GM23338 (cell line): ENCODE measurements around the gene HMCN2.

Source experiments
- CREB1 ChIP-seq: fragments of 250-450 bp; sonication (Bioruptor Pico); IDR thresholded peaks from 2 replicates; pipeline ENCODE4 v1.5.0; 2020; ENCODE audit warnings: low read depth, mild to moderate bottlenecking, moderate library complexity
- EZH2 ChIP-seq: fragments of 200-600 bp; sonication (generic); IDR thresholded peaks from one replicate; pipeline ENCODE4 v1.8.0; 2017; ENCODE audit warnings: antibody characterized with exemption, mild to moderate bottlenecking, low read depth; ENCODE audit not compliant: unreplicated experiment
- EZH2phosphoT487 ChIP-seq: fragments of 200-600 bp; sonication (generic); IDR thresholded peaks from one replicate; pipeline ENCODE4 v1.8.1; 2018; ENCODE audit warnings: antibody characterized with exemption; ENCODE audit not compliant: unreplicated experiment
- JUNB ChIP-seq: IDR thresholded peaks from one replicate; pipeline ENCODE4 v1.6.1; 2016; ENCODE audit warnings: antibody characterized with exemption; ENCODE audit not compliant: unreplicated experiment
- POLR2AphosphoS5 ChIP-seq: IDR thresholded peaks from 2 replicates; pipeline ENCODE4 v1.6.1; 2016; ENCODE audit warnings: antibody characterized with exemption, low read depth
- ZNF331 ChIP-seq: fragments of 250-450 bp; sonication (Bioruptor Pico); IDR thresholded peaks from 2 replicates; pipeline ENCODE4 v1.5.0; 2020; ENCODE audit warnings: low read depth, mild to moderate bottlenecking, moderate library complexity
- TF ChIP-seq, protein P1 (sequence below): IDR thresholded peaks from one replicate; pipeline ENCODE4 v1.6.1; 2018; ENCODE audit warnings: antibody characterized with exemption; ENCODE audit not compliant: unreplicated experiment
- TF ChIP-seq, protein P2 (sequence below), 2 experiments: fragments of 200-600 bp in 1 of 2; sonication (generic) in 1 of 2; conservative IDR thresholded peaks; 2 replicates each; pipeline versions ENCODE4 v1.5.1 to v1.6.1; 2016 to 2017; ENCODE audit warnings: antibody characterized with exemption in 2 of 2, low read depth in 2 of 2, mild to moderate bottlenecking in 2 of 2, moderate library complexity in 1 of 2

DNA sequence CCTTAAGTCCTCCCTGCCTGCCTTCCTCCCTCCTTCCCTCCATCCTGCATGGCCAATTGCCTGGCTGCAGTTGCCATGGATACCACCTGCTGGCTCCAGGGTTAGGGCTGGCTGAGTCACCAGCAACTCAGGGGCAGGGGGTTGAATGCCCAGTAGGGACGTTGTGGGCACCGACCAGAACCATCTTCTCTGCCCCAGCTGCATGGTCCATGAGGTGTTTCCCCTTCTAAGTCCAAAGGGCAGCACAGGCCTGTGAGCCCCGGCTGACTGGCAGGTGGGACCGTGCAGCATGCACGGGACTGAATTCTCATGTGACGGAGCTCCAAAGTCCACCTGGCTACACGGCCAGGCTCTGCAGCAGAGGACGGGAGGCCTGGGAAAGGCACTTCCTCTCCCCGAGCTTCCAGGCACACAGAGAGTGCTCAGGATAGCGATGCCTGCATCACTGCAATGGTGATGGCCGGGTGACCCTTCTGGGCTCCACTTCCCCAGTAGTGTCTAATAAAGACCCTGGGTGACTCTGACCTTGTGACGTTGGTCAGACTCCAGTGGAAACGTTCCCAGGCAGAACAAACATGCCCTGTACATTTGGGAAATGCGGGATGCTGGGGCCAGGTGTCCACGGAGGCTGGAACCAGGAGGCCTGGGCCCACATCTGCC lies 184.9 kb downstream of the HMCN2 start:
- TF ChIP-seq, protein P1, sequence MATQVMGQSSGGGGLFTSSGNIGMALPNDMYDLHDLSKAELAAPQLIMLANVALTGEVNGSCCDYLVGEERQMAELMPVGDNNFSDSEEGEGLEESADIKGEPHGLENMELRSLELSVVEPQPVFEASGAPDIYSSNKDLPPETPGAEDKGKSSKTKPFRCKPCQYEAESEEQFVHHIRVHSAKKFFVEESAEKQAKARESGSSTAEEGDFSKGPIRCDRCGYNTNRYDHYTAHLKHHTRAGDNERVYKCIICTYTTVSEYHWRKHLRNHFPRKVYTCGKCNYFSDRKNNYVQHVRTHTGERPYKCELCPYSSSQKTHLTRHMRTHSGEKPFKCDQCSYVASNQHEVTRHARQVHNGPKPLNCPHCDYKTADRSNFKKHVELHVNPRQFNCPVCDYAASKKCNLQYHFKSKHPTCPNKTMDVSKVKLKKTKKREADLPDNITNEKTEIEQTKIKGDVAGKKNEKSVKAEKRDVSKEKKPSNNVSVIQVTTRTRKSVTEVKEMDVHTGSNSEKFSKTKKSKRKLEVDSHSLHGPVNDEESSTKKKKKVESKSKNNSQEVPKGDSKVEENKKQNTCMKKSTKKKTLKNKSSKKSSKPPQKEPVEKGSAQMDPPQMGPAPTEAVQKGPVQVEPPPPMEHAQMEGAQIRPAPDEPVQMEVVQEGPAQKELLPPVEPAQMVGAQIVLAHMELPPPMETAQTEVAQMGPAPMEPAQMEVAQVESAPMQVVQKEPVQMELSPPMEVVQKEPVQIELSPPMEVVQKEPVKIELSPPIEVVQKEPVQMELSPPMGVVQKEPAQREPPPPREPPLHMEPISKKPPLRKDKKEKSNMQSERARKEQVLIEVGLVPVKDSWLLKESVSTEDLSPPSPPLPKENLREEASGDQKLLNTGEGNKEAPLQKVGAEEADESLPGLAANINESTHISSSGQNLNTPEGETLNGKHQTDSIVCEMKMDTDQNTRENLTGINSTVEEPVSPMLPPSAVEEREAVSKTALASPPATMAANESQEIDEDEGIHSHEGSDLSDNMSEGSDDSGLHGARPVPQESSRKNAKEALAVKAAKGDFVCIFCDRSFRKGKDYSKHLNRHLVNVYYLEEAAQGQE, result no peak
- TF ChIP-seq, protein P2, sequence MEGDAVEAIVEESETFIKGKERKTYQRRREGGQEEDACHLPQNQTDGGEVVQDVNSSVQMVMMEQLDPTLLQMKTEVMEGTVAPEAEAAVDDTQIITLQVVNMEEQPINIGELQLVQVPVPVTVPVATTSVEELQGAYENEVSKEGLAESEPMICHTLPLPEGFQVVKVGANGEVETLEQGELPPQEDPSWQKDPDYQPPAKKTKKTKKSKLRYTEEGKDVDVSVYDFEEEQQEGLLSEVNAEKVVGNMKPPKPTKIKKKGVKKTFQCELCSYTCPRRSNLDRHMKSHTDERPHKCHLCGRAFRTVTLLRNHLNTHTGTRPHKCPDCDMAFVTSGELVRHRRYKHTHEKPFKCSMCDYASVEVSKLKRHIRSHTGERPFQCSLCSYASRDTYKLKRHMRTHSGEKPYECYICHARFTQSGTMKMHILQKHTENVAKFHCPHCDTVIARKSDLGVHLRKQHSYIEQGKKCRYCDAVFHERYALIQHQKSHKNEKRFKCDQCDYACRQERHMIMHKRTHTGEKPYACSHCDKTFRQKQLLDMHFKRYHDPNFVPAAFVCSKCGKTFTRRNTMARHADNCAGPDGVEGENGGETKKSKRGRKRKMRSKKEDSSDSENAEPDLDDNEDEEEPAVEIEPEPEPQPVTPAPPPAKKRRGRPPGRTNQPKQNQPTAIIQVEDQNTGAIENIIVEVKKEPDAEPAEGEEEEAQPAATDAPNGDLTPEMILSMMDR (conservative IDR thresholded peaks at IDR 0.05; ENCODE audit: low read depth in 2 of 2), result no peak
- TF ChIP-seq CREB1 (CRISPR knock-in tag) (no peak), EZH2 (no peak), EZH2phosphoT487 (no peak), POLR2AphosphoS5 (no peak), JUNB (no peak), ZNF331 (no peak)
